Ascending aorta (tissue), 2 donors: ENCODE data around the gene TNFSF15. TPM values are rescaled to one million over a fixed set of nuclear protein-coding genes. Genes with fewer than 3 reads are reported as not detected.

Experiments used
- DNase-seq, 2 donors: peaks; one replicate each; pipeline ENCODE4 v3.0.0-alpha.2; 2019; ENCODE audit warnings: low spot score in 2 of 2
- H3K27ac ChIP-seq, 2 donors: fragments of 200-600 bp; sonication (generic); one replicate each; pipeline ENCODE4 v1.5.1; 2016 to 2017; ENCODE audit warnings: mild to moderate bottlenecking in 1 of 2
- H3K27me3 ChIP-seq: fragments of 200-600 bp; sonication (generic); one replicate; pipeline ENCODE4 v1.5.1; 2017
- H3K36me3 ChIP-seq, 2 donors: fragments of 200-600 bp; sonication (generic); one replicate each; pipeline ENCODE4 v1.5.1; 2016
- H3K4me1 ChIP-seq, 2 donors: fragments of 200-600 bp; sonication (generic); one replicate each; pipeline ENCODE4 v1.5.1; 2016 to 2017; ENCODE audit warnings: mild to moderate bottlenecking in 1 of 2
- H3K4me3 ChIP-seq, 2 donors: fragments of 200-600 bp; sonication (generic); one replicate each; pipeline ENCODE4 v1.5.1; 2016 to 2017; ENCODE audit warnings: mild to moderate bottlenecking in 1 of 2
- H3K9me3 ChIP-seq, 2 donors: fragments of 200-600 bp; sonication (generic); one replicate each; pipeline ENCODE4 v1.5.1; 2016
- CTCF ChIP-seq, 3 experiments: fragments of 200-600 bp in 2 of 3; fragments of 450-650 bp in 1 of 3; sonication (generic) in 2 of 3; IDR thresholded peaks; one replicate each; pipeline ENCODE4 v1.5.1; 2016 to 2019; ENCODE audit warnings: antibody characterized with exemption in 3 of 3, mild to moderate bottlenecking in 1 of 3, moderate library complexity in 1 of 3
- intact Hi-C: fragments of 100-400 bp; cut with DNase I; formaldehyde crosslinking; loops from one replicate; pipeline ENCODE4 v1.15.1; 2023
- total RNA-seq: library from RNA; depleted of rRNA; stranded (reverse); fragments of >200 nt; gene quantifications from one replicate; pipeline ENCODE4 v1.1.0, GENCODE V29; 2016

TNFSF15 gene
- total RNA-seq, 1 donor from 2014 or later, result under 0.01 TPM

- intact Hi-C loops, result no loop called here
- no peaks in the 10 kb centered on the region for H3K27me3 ChIP-seq
- no peaks in the 10 kb centered on the region for H3K9me3 ChIP-seq
- DNase-seq, result no peak
- H3K27ac ChIP-seq, result no peak overlapping the region
- no peaks in the 10 kb centered on the region for H3K36me3 ChIP-seq
- no peaks in the 10 kb centered on the region for H3K4me1 ChIP-seq
- no peak for TF ChIP-seq CTCF (IDR thresholded peaks at IDR 0.05)
- H3K4me3 ChIP-seq, result no peak overlapping the region
Measured at GRCh38 chr9:114787781-114788498, 17.9 kb downstream of the TNFSF15 start.

GRCh38 chr9:114787214-114787613 lies 18.6 kb downstream of the TNFSF15 start:
- Histone ChIP-seq H3K9me3 (no peaks in the 10 kb centered on the region), H3K4me1 (no peaks in the 10 kb centered on the region), H3K4me3 (no peak overlapping the region), H3K36me3 (no peaks in the 10 kb centered on the region), H3K27me3 (no peaks in the 10 kb centered on the region), H3K27ac (no peak overlapping the region)
- intact Hi-C loops, result no loop called here
- no peak for DNase-seq
- TF ChIP-seq CTCF (IDR thresholded peaks at IDR 0.05), result no peak

- TF ChIP-seq CTCF (IDR thresholded peaks at IDR 0.05), result no peak
- Histone ChIP-seq H3K27ac (no peak overlapping the region), H3K36me3 (no peaks in the 10 kb centered on the region), H3K4me1 (no peaks in the 10 kb centered on the region), H3K27me3 (no peaks in the 10 kb centered on the region), H3K4me3 (no peak overlapping the region), H3K9me3 (no peaks in the 10 kb centered on the region)
- intact Hi-C loops, result no loop called here
- no peak for DNase-seq
Measured at GRCh38 chr9:114785866-114786650, 19.8 kb downstream of the TNFSF15 start.

DNA sequence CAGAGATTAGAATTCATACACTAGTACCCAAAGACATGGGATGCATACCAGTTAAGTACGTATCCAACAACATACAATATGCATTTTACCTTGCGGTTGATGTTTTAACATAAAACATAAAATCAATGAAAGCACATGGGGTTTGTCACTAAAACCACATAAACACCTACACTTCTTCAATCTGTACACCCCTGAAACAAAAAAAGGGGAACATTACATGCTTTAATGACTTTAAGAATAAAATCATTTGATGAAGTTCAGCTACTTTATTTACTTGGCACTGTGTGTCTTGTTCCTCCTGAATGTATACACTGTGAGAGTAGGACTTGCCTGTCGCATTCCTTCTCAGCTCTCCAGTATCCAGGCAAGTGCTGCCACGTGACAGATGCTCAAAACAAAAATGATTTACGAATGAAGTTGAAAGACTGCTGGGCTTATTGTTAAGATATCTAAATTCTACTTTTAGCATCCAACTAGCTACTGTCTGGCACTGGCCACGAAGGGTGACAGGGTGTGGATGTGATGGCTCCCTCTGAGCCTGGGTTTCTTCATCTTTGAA lies 21.0 kb downstream of the TNFSF15 start:
- no peak for DNase-seq
- no peaks in the 10 kb centered on the region for H3K27me3 ChIP-seq
- H3K36me3 ChIP-seq, result no peaks in the 10 kb centered on the region
- no peak overlapping the region for H3K4me3 ChIP-seq
- no peaks in the 10 kb centered on the region for H3K9me3 ChIP-seq
- intact Hi-C loops, result no loop called here
- no peaks in the 10 kb centered on the region for H3K4me1 ChIP-seq
- no peak overlapping the region for H3K27ac ChIP-seq
- no peak for TF ChIP-seq CTCF (IDR thresholded peaks at IDR 0.05)

DNA sequence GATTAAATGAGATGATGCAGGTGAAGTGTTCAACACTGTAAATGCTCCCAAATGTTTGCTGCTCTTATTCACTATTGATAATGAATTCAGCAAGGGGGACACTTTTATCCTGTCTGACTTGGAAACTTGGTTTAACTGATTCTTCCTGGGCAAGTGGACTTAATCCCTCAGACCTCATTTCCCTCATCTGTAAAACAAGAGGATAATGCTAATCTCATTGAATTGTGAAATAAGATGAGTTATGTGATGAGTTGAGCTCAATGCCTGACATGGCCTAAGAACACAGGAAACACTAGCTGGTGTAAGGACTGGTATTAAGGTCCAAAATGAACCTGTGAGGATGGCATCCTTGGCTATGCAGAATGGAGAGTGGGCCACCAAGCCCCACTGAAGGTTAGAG lies 23.3 kb downstream of the TNFSF15 start:
- H3K36me3 ChIP-seq, result no peaks in the 10 kb centered on the region
- no peaks in the 10 kb centered on the region for H3K27me3 ChIP-seq
- H3K4me1 ChIP-seq, result no peaks in the 10 kb centered on the region
- TF ChIP-seq CTCF (IDR thresholded peaks at IDR 0.05), result no peak
- intact Hi-C loops, result no loop called here
- DNase-seq, result no peak
- no peaks in the 10 kb centered on the region for H3K9me3 ChIP-seq
- no peak overlapping the region for H3K4me3 ChIP-seq
- no peak overlapping the region for H3K27ac ChIP-seq
